ENCODE data around the gene GRIN2A.

GRIN2A gene

GRCh38 chr16:9845661-9846361 lies 336.4 kb downstream of the GRIN2A start:
- no peak for DNase-seq

DNA sequence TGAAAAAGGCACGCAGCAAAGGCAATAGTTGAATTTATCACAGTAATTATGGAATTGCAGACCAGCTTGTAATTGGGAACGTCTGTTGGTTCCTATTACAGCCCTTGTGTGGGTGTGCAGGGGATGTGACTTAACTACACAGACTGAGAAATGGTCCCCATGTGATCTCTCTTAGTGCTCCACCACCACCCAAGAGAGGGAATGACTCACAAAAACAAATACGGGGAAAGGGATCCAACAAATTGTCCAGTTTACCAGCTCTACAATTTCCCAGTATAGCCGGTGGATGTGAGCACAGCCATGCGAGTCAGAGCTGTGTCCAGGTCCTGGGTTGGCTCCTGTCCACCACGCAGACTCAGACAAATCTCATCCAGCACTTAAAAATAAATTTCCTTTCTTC lies 337.9 kb downstream of the GRIN2A start:
- DNase-seq: no peak

DNA sequence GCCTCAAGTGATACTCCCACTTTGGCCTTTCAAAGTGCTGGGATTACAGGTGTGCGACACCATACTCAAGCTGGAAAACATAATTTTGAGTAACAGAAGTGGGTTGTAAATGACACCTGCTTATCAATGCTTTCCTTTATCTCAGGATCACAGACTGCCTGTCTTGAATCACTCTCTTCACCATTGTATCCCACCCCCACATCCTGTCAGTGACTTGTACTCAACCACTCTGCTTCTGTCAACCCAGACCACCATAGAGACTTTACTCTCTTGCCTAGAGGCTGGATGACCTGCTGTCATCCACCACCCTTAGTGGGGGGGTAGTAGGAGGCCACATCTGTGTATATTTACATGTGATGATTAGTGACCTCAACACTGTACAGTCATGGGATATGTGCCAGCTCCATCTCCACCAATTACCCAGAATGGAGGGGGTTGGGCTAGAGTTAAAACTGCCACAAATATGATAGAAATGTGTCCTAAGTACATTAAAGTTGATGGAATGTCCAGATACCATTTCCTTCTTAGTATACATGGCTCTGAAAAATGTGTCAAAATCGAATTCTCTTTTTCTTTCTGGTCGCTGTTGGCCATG lies 338.7 kb downstream of the GRIN2A start:
- DNase-seq: no peak

- no peak for DNase-seq
Measured at GRCh38 chr16:9840761-9841665, 341.2 kb downstream of the GRIN2A start.

DNA sequence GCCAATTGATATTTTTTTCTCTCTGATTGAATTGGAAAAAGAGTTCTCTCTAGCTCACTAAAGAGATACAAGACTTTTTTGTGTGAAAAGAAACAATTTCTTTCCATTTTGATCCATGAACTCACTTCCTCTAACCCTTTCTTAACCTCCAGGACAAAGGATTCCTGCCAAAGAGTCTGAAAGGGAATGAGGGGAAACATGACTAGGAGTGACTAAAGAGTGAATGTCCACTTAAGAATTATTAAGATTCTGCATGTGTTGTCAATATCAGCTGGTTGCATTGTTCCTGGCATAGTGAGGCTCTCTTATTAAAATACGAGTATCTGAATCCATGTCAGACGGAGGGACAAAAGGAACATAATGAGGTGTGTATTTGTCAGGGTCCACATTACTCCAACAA lies 344.7 kb downstream of the GRIN2A start:
- DNase-seq: no peak

DNA sequence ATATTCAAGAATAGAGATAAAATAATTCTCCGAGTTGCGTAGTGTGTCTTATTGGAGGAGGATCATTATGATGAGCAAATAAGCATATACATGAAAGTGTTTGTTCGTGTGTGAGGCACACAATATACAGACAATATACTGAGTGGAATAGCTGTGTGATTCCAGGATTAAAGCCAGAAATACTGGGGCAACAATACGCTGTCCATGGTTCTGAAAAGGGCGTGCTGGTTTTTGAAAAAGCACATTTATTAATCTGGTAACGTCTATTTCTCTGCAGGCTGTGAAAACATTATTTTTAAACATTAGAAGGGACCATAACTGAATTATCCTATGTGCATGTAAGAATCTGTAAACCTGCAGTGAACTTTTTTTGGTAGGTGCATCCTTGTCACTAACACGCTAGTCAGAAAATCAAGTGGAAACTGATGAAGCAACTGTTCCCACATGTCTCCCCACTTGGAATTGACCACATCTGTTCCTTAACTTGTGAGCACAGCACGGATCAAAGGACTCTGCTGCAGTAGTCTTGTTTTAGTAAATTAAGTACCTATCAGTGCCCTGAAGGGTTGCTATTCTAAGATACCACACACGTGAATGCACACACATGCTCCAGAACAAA lies 346.0 kb downstream of the GRIN2A start:
- no peak for DNase-seq

DNA sequence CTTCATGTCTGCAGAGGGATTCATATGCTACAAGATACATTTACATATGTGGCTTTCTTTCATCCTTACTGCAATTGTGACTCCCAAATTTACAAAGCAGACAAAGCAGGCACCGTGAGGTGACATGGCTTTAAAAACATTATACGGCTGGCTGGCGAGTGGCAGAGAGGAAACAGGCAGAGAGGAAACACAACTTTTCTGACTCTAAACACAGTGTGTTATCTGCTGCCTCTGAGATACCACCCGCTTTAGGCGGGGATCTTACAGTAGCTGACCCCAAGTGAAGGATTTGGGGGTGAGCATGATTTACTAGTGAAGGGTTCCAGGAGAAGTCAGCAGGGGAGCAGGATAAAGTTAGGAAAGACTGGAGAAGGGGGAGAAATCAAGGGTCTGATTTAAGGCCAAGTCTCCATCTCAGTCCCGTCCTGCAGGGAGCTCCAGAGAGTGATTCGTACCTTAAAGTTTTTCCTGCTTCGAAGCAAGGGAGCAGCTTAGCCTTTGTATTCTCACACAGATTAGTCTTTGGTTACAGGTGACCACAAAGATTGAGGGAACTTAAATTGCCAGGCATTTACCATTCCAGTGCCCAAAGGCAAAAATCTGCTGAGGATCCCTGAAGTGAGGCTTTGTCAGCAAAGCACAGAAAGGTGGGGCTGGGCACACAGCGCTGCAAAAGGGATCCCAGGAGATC lies 355.0 kb downstream of the GRIN2A start:
- no peak for DNase-seq

- no peak for DNase-seq
Measured at GRCh38 chr16:9826656-9827055, 355.6 kb downstream of the GRIN2A start.

DNA sequence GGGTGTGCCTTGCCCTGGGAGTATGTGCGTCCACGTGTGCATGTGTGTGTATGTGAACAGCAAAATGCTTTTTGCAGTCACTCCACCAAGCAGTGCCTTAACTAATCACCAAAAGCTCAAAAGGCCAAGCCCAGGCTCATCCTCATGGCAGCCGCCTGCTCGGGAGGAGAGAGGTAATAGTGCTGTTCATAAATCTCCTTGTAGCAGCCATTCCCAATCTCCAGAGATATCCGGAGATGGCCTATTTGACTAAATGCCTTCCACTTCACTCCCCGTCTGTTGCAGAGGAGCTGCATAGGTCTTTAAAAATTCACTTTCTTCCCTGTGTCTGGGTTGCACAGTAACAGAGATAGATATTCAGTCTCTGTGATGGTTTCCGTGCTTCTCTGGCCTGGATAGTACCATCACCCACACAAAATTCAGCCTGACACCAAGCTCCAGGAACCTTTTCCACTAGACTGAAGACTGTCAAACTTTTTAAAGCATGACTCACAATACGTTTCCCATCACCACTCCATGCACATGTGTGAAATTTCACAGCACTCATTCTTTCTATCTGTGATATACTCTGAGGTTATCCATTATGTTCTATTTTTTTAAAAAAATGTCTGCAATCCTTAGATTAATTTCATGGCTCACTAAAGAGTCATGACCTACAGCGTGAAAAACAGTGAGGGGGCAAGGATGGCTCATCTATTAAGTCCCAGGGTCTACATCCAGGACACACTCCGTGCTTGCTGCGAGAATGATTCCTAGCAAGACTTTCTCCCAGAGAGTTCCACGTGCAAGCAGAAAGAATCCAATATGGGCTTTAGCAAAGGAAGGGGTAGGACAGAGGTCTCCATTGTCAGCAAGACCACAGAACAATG lies 357.8 kb downstream of the GRIN2A start:
- no peak for DNase-seq

DNA sequence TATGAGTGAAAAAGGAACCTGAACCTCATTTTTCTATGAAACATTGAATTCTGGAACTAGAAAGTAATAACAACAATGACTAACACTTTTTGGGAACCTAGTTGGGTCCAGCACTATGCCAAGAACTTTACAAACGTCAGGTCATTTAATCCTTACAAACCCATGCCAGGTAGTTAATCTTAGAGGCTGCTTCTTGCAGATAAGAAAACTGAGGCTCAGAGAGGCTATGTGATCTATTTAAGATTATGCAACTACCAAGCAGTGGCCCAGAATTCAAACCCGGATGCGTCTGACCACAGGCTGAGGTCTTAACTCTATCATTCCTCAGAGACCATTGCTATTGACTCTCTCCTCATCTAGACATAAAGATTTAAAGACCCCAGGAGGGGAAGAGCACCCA lies 358.7 kb downstream of the GRIN2A start:
- DNase-seq: no peak

DNA sequence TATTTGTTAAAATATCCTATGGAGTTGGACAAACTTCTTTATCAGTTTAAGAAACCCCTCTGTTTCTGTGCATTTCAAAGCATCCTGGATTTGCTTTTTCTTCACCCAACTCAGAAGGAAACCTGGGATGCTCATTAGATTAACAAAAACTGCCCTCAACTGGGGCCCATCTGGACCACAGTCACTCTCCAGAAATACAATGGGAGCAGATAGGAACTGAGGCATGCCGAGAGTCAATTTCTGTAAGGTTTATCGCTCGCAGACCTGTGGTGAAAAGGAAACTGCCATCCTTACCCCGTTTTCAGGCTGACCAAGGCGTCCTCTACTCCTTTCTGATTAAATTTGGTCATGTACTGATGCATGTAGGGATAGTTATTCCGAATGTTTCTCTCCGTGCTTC lies 360.3 kb downstream of the GRIN2A start:
- DNase-seq: no peak

DNA sequence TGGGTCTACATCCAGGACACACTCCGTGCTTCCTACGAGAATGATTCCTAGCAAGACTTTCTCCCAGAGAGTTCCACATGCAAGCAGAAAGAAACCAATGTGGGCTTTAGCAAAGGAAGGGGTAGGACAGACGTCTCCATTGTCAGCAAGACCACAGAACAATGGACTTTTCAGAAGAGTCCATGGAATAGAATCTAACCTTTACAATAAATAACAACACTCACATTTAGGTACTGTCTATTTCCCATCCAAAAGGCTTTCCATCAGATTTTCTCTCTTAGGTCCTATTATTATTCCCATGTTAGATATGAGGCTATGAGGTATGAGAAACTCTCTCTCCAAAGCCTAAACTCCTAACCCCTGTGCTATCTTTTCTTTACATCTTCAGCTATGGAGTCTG lies 360.9 kb downstream of the GRIN2A start:
- DNase-seq: no peak

DNA sequence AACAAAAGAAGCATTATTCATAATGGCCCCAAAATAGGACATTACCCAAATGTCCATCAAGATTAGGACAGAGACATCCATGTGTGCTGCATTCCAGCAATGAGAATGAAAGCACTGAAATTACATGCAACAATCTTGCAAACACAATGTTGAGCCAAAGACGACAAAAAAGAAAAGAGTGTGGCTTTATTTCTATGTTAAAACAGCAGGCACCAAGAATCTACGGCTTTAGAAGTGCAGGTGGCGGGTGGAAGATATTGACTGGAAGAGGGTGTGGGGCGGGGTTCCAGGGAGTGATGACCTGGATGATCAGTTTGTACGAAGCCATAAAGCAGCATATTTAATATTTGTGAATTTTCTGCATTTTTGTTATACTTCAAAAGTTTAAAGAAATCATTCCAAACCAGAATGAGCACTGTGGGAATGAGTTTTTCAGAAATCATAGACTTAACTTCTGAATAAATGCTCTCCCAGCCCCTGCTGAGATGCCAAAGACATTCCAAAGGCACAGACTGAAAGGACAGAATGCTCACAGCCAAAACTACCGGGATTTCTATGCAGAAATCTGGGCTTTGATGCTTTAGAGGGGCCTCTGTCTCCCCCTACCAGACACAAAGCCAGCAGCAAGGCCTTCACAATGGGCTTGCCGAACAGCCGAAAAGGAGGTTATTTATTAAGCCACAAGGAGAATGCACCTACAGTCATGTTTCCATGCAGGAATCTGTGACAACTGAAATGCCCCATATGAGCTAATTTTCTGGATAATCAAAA lies 361.6 kb downstream of the GRIN2A start:
- DNase-seq: no peak

- DNase-seq: no peak
Measured at GRCh38 chr16:9818702-9819101, 363.5 kb downstream of the GRIN2A start.

DNA sequence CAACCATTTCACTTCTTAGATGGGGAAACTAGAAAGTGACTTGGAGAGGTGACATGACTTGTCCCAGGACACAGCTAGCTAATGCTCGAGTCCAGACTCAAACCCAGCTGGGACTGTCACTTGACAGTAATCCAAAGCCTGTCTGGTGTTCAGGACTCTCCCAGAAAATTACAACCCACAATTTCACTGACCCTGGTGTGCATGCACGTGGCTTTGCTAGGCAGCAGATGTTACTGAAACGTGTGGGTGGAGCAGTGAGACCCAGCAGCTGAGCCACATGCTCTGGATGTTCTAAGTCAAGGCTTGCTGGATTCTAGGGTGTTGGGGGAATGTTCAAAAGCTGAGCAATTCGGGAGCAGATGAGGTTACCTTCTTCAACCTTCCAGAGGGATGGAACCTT lies 364.6 kb downstream of the GRIN2A start:
- no peak for DNase-seq

GRCh38 chr16:9816644-9817043 lies 365.6 kb downstream of the GRIN2A start:
- DNase-seq: no peak

DNA sequence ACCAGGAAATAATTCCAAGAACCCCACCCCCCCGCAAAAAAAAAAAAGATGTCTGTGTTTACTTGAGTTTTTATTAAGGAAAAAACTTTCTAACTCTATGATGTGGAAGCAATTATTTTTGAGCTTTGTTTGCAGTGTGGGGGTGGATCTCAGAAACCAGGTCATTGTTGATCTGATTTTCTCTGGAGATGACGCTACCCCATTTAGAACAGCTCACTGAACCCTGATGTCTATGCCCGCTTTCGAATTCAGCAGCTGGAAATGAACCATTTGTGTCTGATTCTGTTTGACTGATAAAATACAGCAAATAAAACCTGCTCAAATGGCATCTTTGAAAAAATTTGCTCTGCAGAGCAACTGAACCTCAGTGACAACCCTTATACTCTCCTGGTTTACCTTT lies 368.6 kb downstream of the GRIN2A start:
- no peak for DNase-seq

DNA sequence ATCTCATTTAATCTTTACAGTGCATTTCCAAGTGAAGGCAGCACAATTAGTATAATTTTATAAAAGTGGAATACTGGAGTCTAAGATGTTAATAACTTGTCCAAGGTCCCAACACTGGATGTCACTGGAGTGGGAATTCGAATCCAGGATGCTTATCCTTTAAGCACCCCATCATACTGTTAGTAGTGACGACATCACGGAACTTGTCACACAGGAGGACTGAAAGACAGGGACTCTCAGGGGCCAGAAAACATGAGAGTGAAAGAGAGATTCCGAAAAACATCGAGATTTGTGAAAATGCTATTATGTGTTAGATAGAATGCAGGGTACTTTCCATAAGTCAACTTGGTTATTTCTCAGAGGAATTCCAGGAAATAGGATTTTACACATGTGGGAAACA lies 374.0 kb downstream of the GRIN2A start:
- no peak for DNase-seq

GRCh38 chr16:9807302-9807701 lies 374.9 kb downstream of the GRIN2A start:
- no peak for DNase-seq

DNA sequence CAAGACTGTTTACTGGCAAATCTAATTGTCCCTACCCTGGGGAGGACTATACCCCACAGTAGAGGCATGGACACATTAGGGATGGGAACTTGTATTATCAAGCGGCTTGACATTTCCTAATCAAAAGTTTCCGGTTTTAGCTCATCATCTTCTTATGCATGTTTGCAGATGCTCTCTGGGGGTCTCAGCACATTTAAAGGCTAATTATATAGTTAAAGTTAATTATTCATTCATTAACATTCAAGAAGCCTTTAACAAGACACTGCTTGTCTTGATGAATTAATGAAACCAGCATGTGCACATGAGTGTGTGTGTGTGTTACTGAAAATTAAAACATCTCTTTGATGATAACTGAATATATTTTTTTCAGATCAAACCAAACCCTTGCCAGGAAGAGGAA lies 377.1 kb downstream of the GRIN2A start:
- no peak for DNase-seq

GRCh38 chr16:9802160-9802559 lies 380.1 kb downstream of the GRIN2A start:
- no peak for DNase-seq
